CD4-positive, alpha-beta T cell treated with Interleukin-4 for 4 hours (primary cell): Measurements from ENCODE around the gene CDADC1.
"Not testable (repeated sequence)": the region's sequence is repeated elsewhere in the genome, so short reads cannot be mapped to it uniquely, and the experiment has no call there.

ENCODE experiments used
- DNase-seq: peaks from one replicate; pipeline ENCODE4 v3.0.0-alpha.2; 2020

The CDADC1 gene

DNA sequence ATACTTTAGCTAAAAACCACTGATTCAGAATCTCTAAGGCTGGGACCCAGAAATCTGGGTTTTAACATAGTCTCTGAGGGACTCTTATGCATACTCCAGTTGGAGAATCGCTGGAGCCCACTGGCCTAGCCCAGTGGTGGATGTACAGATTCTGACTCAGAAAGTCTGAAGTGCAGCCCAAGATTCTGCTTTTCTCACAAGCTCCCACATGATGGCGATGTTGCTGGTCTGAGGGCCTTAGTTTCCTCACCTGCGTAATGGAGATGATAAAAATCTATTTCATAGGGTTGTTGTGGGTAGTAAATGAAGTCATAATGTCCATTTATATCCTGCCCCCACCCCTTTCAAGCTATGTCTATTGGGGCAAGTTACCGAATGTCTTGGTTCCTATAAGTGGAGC, 7.7 kb upstream of the CDADC1 start:
- peak; percentile 50 for DNase-seq

DNA sequence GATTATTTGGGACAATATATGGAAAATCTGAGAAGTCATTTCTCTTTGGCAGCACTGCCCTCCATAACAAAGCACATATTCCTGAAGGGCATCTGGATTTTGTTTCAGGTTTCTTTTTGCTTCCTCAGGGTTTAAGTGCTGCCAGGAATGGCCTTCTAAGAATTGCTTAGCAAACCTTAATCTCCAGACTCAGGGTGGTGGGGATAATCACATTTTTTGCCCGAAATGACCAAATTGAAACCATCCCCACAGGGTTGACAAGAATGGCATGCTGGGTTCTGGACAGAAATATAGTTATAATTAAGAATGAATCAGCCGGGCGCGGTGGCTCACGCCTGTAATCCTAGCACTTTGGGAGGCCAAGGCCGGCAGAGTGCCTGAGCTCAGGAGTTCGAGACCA, 6.4 kb upstream of the CDADC1 start:
- no peak for DNase-seq

DNA sequence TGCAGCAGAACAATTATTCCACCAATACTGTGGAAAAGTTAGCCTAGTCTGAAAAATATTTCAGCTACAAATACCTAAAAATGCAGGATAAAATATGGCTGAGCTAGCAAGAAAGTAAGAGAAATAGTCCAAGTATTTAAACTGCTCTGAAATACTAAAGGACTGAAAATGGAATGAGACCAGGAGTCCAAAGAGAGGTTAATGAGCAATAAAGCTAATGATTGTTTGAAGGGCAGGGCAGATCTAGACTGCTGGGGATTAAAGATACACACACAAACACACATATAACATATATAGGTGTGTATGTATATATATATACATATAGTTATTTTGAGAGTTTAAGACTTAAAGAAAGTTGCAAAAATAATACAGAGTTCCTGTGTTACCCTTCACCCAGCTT, 2.6 kb upstream of the CDADC1 start:
- DNase-seq = no peak

DNA sequence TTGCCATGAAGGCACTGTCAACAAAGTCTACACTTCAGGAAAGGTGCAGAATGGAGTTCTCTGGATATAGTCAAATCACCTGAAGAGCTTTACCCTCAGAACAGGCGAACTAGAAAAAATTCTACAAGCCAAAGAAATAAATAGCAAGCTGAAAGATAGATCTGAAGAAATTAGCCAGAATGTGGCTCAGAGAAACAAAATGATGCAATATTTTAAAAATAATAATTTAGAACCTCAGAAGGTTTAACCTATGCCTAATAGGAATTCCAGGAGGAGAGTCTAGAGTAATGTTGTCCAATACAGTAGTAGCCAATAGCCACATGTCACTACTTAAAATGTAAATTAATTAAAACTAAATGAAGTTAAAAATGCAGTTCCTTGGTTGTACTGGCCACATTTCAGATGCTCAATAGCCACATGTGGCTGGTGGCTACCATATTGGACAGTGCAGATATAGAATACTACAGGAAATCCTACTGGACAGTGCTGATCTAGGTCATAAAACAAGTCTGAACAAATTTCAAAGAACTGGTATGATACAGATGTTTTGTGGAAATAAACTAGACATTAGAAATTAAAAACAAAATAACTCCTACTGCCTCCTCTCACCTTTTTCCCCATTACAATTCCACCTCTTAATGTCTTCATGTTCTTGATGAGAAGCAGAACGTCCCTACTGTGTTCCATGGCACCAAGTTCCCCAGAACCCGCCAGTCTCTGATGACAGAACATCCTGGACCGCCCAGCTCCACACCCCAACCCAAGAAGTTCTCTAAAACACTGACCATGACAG, 679 bp upstream of the CDADC1 start:
- no peak for DNase-seq

DNA sequence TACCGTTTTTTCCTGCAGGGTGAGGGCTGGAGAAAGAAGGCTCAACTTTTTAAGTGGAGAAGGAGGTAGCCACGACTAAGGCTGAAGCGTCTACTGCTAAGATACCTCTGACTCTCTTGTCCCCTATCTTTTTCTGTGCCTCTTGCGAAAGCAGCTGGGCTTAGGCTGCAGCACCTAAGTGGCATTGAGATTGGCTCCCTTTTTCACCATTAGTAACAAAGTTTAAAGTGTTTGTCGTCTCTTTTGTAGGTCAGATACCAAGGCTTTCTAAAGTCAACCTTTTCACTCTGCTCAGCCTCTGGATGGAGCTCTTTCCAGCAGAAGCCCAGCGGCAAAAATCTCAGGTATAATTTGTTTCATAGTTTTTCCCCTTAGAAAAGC, 887 bp downstream of the CDADC1 start:
- DNase-seq = peak; percentile 13

DNA sequence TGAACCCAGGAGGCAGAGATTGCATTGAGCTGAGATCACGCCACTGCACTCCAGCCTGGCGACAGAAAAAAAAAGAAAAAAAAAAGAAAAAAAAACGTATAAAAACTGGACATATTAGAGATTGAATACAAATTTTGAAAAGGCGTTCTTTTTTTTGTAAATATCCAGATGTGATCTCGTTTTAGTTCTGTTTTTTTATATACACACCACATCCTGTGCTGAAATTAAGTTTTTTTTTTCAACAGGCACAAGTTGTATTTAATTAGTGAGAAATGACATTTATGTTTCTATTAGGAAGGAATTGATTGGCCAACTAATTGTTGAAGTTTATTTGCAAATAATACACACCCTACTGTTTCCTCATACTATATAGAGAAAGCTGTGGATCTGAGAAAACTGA, 3.6 kb downstream of the CDADC1 start:
- DNase-seq = no peak

DNA sequence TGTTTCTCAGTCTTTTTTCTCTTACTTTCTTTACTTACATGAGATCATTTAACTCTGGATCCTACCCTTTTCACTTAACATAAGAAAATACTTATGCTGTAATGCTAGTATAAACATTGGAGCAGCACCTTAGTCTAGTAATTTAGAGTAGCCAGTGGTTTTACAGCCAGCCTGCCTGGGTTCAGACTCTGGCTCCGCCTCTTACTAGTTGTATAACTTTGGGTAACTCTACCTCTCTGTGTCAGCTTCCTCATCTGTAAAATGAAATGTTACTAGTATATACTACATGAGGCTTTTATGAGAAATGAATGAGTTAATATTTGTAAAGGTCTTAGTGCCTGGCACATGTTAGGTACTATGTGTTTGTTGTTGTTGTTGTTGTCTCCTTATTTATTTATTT, 5.6 kb downstream of the CDADC1 start:
- no peak for DNase-seq

DNA sequence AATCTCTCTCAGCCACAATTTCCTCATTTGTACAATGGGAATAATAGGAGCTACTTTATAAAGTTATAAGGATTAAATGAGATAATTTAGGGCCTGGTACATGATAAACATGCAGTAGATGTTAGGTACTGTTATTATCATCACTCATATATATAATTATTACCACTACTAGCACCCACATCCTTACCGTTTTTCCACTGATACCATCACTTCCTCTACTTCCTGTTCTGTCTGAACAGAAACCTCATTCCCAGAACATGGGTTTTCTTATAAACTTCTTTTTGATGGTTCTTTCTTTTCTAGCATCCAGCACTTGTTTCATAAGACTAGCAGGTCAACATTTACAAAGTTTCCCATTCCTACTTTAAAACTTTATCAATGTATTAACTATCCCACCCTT, 6.3 kb downstream of the CDADC1 start:
- DNase-seq = peak; percentile 10

DNA sequence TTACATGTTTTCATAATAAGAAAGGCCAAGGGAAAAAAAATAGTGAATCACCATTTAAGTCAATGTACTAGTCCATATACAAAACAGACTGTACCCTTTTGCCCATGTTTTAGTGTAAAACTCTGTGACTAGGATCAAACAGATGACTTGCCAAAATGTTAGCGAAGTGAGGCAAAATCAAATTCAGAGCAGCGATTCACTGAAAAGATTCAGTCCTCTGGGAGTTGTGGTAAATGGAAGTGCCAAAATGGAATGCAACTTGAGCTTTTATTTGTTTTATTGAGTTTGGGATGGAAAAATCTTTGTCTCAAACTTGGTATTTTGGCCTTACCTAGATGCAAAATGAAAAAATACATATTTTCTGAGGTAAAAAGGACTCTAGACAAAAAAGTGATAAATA, 9.1 kb downstream of the CDADC1 start:
- DNase-seq = no peak

DNA sequence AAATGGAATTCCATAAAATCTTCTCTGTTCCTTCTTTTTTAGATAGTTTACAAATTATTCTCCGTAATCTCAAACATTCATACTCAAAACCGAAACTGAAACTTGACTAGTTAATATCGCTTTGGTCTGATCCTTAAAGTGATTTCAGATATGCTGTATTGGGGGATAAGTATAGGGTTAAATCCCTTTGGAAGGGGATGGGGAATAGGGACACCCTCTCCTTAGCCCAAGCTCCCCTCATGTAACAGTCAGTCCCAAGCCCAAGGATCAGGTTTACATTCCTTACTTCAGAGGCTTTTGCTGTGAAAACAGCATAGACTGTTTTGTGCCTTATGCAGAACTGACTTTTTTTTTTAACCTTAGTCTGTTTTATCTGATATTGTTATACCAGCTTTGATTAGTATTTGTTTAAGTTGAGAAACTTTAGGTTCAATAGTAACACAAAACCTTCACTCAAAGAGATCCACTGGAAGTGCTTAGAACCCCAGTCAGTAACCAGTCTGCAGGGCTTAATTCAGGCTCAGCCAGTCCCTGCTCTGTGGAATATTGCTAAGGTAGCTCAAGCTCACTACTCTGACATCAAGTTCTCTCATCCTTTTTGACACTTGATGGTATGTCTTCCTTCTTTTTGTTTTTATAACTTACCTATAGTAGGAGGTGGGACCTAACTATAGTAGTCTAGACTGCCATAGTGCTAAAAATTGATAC, 10.5 kb downstream of the CDADC1 start:
- peak; percentile 37 for DNase-seq

DNA sequence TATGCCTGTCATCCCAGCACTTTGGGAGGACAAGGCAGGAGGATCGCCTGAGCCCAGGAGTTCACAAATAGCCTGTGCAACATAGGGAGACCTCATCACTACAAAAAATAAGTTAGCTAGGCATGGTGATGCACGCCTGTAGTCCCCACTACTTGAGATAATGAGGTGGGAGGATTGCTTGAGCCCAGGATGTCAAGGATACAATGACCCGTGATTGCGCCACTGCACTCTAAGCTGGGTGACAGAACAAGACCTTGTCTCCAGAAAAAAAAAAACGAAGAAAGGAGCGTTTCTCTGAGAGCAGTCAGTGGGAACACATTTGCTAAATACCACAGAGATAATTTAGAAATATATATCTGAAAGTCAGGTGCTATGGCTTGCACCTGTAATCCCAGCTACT, 11.9 kb downstream of the CDADC1 start:
- DNase-seq = no peak

DNA sequence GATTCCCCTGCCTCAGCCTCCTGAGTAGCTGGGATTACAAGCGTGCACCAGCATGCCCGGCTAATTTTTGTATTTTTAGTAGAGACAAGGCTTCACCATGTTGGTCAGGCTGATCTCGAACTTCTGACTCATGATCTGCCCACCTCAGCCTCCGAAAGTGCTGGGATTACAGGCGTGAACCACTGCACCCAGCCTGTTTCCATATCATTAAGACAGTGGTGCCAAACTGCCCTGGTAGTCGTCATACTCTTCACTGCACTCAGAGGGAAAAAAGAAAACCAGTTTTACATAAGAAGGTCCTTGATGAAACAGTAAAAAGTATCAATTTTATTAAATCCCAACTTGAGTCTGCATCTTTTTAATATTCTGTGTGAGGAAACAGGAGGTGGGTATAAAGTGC, 14.9 kb downstream of the CDADC1 start:
- no peak for DNase-seq

DNA sequence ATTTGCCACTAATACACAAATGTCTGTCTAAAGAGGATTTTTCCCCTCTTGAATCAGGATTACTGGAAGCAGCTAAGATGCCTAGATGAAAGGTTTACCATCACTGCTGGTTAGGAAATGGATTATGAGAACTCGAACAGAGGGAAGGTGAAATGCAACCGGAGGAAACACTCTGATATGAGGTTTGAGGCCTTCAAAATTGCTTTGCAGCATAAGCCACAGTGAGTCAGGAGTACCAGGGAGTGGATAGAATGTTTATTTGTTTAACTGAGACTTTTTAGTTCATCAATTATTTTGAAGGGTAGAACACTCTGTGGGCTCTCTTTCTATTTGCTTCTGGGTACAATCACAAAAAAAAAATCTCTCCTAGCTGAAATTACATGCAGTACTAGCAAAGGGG, 18.1 kb downstream of the CDADC1 start:
- DNase-seq = no peak

DNA sequence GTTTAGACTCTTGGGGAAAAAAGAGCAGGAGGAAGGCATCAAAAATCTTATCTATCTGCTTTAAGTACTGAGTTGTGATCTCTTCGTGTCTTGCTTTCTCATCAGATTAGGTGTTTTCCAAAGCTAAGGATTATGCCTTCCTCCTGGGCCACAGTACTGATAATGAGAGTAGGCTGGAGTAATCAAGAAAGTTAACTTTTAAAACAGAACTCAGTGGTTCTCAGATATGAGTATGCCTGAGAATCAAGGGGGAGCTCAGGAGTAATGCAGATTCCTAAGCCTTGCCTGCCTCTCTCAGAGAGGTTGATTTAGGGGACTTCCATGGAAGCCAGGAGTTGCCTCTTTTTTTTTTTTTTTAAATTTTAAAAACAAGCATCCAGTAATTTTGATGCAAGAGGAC, 23.5 kb downstream of the CDADC1 start:
- DNase-seq = no peak

DNA sequence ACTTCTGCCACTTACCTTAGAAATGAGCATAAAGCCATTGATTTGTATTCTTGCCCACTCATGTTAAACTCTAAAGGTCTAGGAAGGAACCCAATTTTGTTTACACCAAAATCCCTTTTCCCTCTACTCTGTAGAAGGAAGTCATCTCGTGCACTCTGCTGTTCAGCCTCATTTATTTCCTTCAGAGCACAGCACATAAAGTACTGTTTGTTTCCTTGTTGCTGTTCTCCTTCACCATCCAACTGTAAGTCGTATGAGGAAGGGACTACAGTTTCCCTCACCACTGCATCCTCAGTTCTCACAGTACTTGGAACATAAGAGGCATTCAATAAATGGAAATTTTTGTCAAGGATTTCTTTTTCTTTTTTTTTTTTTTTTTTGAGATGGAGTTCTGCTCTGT, 24.6 kb downstream of the CDADC1 start:
- no peak for DNase-seq

DNA sequence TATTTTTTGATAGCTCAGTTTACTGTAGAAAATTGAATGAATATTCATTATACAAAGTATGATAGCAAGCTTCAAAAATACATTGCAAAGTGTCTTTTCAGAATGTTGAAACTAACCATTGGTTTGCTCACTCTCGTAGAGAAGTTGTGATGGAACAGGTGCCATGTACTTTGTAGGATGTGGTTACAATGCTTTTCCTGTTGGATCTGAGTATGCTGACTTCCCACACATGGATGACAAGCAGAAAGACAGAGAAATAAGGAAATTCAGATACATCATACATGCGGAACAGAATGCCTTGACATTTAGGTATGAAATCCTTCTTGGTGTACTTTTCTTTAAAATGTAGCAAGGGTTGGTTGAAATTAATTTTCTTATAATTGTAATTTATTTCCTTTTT, 30.5 kb downstream of the CDADC1 start:
- no peak for DNase-seq

DNA sequence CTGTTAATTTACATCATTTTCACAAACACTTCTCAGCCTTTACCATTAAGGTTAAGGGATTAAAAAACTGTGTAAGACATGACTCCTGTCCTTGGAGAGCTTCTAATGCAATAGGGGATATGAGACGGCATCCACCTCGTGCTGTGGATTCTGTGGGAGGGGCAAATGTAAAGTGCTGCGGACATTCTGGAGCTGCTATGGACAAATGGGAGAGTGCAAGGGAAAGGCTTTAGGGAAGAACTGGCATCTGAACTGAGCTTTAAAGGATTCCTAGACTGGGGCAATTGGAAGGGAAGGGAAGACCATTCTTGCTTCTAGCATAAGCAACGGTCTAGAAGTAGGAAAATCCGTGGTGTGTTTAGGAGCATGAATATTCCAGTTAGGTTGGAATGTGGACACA, 31.4 kb downstream of the CDADC1 start:
- DNase-seq = no peak

DNA sequence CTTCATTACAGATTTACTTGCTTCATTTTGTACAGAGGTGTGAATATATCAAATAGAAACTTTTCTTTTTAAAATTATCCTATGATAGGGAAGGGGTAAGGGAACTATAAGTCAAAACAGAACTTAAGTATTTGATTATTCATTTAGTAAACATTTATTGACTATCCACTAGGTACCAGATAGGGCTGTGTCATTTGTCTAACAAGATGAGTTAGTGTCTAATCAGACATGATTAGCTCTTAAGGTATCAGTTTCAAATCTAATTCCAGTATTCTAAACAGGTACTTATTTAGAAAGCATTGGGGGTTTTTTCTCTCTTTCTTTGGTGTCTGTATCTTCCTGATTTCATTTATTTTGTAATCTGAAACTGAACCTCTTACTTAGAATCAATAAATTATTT, 32.2 kb downstream of the CDADC1 start:
- no peak for DNase-seq

DNA sequence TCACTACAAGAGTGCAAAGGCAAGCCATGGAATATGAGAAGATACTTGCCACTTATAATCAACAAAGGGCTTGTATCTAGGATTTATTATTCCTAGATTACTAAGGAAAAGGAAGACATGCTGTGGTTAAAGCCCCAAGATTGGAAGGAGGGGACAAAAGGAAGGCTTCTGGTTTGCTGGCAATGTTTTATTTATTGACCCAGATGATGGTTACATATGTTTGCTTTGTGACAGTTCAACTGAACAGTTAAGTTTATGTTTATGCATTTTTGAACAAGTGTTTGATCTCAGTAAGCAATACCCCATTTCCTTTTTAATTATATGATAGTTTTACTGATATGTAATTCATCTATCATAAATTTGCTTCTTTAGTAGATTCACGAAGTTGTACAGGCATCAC, 40.3 kb downstream of the CDADC1 start:
- no peak for DNase-seq

DNA sequence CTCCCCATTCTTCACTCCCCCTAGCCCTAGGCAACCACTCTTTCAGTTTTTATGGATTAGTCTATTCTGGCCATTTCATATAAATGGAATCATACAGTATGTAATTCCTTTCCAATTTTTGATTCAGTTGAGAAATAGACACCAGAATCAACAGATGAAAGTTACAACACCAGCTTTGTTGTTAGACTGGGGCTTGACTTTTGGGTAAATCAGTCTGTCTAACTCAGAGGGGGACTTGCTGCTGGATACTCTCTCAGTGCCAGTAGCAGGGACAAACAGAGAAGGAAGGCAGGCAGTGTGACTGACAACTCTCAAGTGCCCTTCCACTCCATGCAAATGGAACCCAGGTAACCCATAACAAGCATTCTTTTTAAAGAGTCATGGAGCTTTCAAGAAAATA, 40.7 kb downstream of the CDADC1 start:
- DNase-seq = no peak

DNA sequence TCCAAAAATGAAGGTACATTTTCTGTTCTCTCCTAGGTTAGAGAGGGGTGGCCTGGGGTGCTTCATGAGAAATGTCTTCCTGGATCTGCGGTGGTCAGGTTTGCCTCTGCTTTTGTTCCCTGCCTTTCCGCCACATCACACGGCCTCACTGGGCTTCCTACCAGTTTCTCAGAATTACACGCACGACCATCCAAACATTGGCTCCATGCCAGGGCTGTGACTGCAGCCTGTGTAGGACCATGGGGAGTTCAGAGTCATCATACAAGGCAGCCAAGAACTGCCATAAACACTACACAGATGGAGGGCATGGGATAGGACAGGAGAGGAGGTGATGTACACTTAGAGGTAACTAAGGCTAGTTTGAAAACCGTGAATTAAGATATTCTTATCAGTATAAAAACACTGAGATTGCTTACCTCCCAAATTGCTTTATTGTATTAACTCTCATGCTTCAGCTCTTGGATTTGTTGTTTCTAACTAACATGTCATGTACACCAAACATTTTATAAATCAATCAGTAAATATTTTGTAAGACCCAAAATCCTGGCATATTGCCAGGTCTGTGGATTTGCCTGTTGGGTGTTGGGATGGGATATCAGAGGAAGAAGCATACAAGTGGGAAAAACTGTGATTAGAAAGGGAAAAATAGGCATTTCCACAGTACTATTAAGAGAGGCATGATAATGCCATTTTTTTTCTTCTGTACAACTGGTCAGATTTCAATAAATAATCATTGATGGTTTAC, 45.2 kb downstream of the CDADC1 start:
- DNase-seq = no peak

DNA sequence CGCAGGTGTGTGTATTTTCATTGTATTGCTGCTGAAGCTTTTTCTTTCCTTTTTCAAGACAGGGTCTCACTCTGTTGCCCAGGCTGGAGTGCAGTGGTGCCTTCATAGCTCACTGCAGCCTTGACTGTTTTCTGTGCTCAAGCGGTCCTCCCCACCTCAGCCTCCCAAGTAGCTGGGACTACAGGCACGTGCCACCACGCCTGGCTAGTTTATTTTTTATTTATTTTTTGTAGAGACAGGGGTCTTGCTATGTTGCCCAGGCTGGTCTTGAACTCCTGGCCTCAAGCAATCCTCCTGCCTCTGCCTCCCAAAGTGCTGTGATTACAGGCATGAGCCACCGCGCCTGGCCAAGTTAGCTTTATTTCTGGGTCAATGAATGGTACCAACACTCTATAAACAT, 47.0 kb downstream of the CDADC1 start:
- not testable (repeated sequence) for DNase-seq

DNA sequence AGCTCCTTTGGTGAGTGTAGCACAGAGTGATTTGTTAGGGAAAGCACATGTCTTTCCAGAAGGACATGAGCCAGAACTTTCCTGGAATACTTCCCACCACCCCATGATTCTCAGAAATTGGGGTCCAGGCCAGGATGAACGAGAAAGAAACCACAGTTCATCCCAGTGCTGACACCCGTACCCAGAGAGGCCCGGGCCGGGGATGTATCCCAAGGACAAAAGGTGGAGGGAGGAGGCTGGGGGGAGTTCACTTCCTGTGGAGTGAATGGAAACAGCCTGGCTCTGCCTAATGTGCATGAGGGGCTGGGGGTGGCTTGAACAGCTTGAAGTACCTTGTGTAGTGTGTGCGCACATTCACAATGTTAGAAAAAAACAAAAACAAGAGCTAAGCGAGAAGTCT, 47.5 kb downstream of the CDADC1 start:
- no peak for DNase-seq

DNA sequence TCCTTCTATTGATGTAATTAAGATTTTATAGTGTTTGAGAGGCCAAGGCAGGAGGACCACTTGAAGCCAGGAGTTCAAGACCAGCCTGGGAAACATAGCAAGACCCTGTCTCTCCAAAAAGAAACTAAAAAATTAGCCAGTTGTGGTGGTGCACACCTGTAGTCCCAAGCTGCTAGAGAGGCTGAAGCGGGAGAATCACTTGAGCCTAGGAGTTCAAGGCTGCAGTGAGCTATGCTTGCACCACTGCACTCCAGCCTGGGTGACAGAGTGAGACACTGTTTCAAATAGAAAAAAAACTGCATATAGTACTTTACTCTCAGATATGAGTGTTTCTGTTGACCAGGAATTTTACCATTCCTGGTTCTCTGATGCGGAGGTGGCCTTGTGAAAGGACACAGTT, 48.9 kb downstream of the CDADC1 start:
- DNase-seq = no peak
